IPS-18c (cell line): Measurements from ENCODE around the gene BAIAP2.

Experiments used
- H3K4me3 ChIP-seq: 2 replicates; pipeline ENCODE4 v1.7.0; 2013; ENCODE audit warnings: low read depth, mild to moderate bottlenecking, low read length, moderate library complexity; ENCODE audit not compliant: insufficient read depth
- H3K9me3 ChIP-seq: one replicate; pipeline ENCODE4 v1.6.1; 2013; ENCODE audit warnings: mild to moderate bottlenecking, low read length, moderate library complexity; ENCODE audit not compliant: control insufficient read depth, insufficient read depth

BAIAP2 gene

GRCh38 chr17:81118308-81119221 is 83.6 kb downstream of the BAIAP2 start:
- Histone ChIP-seq H3K4me3 (peak overlapping the region; percentile 53; the same call in 1 of the 2 replicates), H3K9me3 (no peaks in the 10 kb centered on the region)

- Histone ChIP-seq H3K9me3 (no peaks in the 10 kb centered on the region), H3K4me3 (peak overlapping the region; percentile 53)
These were observed 84.5 kb downstream of the BAIAP2 start for GRCh38 chr17:81119223-81120148.

GRCh38 chr17:81120149-81120484 is 85.2 kb downstream of the BAIAP2 start:
- no peak overlapping the region for H3K4me3 ChIP-seq
- no peaks in the 10 kb centered on the region for H3K9me3 ChIP-seq

GRCh38 chr17:81120695-81121621 is 86.0 kb downstream of the BAIAP2 start:
- Histone ChIP-seq H3K9me3 (no peaks in the 10 kb centered on the region), H3K4me3 (no peak overlapping the region)

- Histone ChIP-seq H3K9me3 (no peaks in the 10 kb centered on the region), H3K4me3 (no peak overlapping the region)
These were observed 87.1 kb downstream of the BAIAP2 start for GRCh38 chr17:81121841-81122733.

GRCh38 chr17:81123052-81124048 is 88.4 kb downstream of the BAIAP2 start:
- no peak overlapping the region for H3K4me3 ChIP-seq
- no peaks in the 10 kb centered on the region for H3K9me3 ChIP-seq

- no peaks in the 10 kb centered on the region for H3K9me3 ChIP-seq
- H3K4me3 ChIP-seq: no peak overlapping the region
These were observed 89.4 kb downstream of the BAIAP2 start for GRCh38 chr17:81124377-81124776.

- no peaks in the 10 kb centered on the region for H3K9me3 ChIP-seq
These were observed 90.7 kb downstream of the BAIAP2 start for GRCh38 chr17:81125573-81126081.

GRCh38 chr17:81126281-81127132 is 91.6 kb downstream of the BAIAP2 start:
- Histone ChIP-seq H3K4me3 (no peak overlapping the region), H3K9me3 (no peaks in the 10 kb centered on the region)

More at GRCh38 chr17:81125573-81126081, 90.7 kb downstream of the BAIAP2 start:
- no peak overlapping the region for H3K4me3 ChIP-seq

GRCh38 chr17:81127133-81127455 is 92.1 kb downstream of the BAIAP2 start:
- H3K9me3 ChIP-seq: no peaks in the 10 kb centered on the region

GRCh38 chr17:81127526-81128177 is 92.7 kb downstream of the BAIAP2 start:
- H3K9me3 ChIP-seq: no peaks in the 10 kb centered on the region
- H3K4me3 ChIP-seq: no peak overlapping the region

More at GRCh38 chr17:81127133-81127455, 92.1 kb downstream of the BAIAP2 start:
- no peak overlapping the region for H3K4me3 ChIP-seq

- H3K9me3 ChIP-seq: no peaks in the 10 kb centered on the region
- H3K4me3 ChIP-seq: no peak overlapping the region
These were observed 93.4 kb downstream of the BAIAP2 start for GRCh38 chr17:81128338-81128737.

- Histone ChIP-seq H3K9me3 (no peaks in the 10 kb centered on the region), H3K4me3 (no peak overlapping the region)
These were observed 93.8 kb downstream of the BAIAP2 start for GRCh38 chr17:81128774-81129173.

GRCh38 chr17:81129289-81129688 is 94.3 kb downstream of the BAIAP2 start:
- no peaks in the 10 kb centered on the region for H3K9me3 ChIP-seq

More at GRCh38 chr17:81129289-81129688, 94.3 kb downstream of the BAIAP2 start:
- H3K4me3 ChIP-seq: no peak overlapping the region
